Sigmoid colon (tissue), 4 donors: Measurements from ENCODE around the gene PIM3.

Source experiments
- POLR2A ChIP-seq, 2 donors: fragments of 450-650 bp; IDR thresholded peaks; one replicate each; pipeline ENCODE4 v1.6.1; 2016; ENCODE audit warnings: antibody characterized with exemption in 2 of 2, mild to moderate bottlenecking in 2 of 2, moderate library complexity in 2 of 2
- POLR2AphosphoS5 ChIP-seq, 4 donors: sonication (generic); formaldehyde crosslinking; IDR thresholded peaks; one replicate each; pipeline ENCODE4 v1.6.1; 2017; ENCODE audit warnings: antibody characterized with exemption in 4 of 4

DNA sequence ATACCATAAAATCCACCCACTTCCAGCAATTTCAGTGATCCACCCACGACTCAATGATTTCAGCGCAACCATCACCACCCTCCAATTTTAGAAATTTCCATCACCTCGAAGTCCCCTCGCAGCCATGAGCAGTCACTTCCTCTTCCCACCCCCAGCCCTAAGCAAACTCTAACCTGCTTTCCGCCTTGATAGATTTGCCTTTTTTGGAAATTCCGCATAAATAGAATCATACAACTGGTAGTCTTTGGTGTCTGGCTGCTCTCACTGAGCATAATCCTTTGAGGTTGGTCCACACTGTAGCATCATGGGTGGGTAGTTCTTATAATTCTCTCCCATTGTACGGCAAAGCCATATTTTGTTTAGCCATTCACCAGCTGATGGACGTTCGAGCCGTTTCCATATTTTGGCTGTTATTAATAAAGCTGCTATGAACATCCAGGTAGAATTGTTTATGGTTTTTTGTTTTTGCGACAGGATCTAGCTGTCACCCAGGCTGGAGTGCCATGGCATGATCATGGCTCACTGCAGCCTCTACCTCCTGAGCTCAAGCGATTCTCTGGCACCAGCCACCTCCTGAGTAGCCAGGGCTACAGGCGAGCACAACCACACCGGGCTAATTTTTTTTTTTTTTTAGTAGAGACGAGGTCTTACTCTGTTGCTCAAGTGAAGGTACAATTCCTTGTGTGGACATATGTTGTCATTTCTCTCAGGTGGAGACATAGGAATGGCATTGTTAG is 16.0 kb downstream of the PIM3 start:
- no peak for TF ChIP-seq POLR2AphosphoS5 (IDR thresholded peaks at IDR 0.05)
- no peak for TF ChIP-seq POLR2A (IDR thresholded peaks at IDR 0.05)
